ENCODE results near the gene F2R.

DNA sequence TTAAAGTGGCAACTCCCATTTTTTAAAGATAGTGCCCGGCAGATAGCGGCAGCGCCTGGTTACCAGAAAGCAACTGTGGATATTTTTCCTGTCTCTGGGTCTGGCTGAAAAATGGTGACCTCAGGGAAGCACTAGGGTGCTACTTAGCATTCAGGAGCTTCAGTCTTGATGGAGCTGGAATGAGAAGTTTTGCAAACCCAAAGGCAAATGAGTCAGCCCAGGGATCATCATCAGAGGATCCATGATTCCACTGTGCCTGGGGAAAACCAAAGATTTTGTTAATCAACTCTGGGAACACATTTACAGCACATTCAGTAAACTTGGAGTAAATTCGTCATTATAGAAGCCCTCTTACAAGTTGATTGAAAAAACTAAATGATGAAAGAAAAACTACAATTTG lies 26.7 kb downstream of the F2R start:
- TF ChIP-seq NR4A1 (CRISPR knock-in tag; IDR thresholded peaks at IDR 0.05) (no peak), NR4A1 (tag; IDR thresholded peaks at IDR 0.05) (no peak), POLR2A (conservative IDR thresholded peaks at IDR 0.05) (no peak), WHSC1 (IDR thresholded peaks at IDR 0.05; ENCODE audit: low read length) (no peak), ZFPM2 (CRISPR knock-in tag; IDR thresholded peaks at IDR 0.05) (no peak), TFAM (CRISPR knock-in tag; conservative IDR thresholded peaks at IDR 0.05) (no peak), CHD1 (IDR thresholded peaks at IDR 0.05; ENCODE audit: low read length) (no peak)
